CD14-positive monocyte (primary cell): ENCODE measurements around the gene E2F1. TPM values are rescaled to one million over a fixed set of nuclear protein-coding genes. Genes with fewer than 3 reads are reported as not detected.

ENCODE experiments used
- DNase-seq, 3 donors: peaks; one replicate each; pipeline ENCODE4 v3.0.0-alpha.2; 2011 to 2022
- H2AFZ ChIP-seq: 2 replicates; pipeline ENCODE4 v1.6.0; 2012; ENCODE audit warnings: mild to moderate bottlenecking, low read depth, low read length, inconsistent platforms; ENCODE audit not compliant: insufficient read depth, poor library complexity, severe bottlenecking
- H3K27ac ChIP-seq, 2 donors: 1 replicate in 1 of 2; 2 replicates in 1 of 2; pipeline ENCODE4 v1.5.1; 2012 to 2013; ENCODE audit warnings: low read length in 2 of 2, control low read depth in 1 of 2, inconsistent platforms in 1 of 2, low read depth in 1 of 2, mild to moderate bottlenecking in 1 of 2
- H3K27me3 ChIP-seq, 2 donors: one replicate each; pipeline versions ENCODE4 v1.6.0 to v1.6.1; 2011 to 2013; ENCODE audit warnings: low read length in 2 of 2; ENCODE audit not compliant: control insufficient read depth in 2 of 2, insufficient read depth in 2 of 2
- H3K36me3 ChIP-seq, 2 donors: replicated peaks in 1 of 2; 1 replicate in 1 of 2; 2 replicates in 1 of 2; pipeline versions ENCODE4 v1.5.1 to v1.6.1; 2012 to 2013; ENCODE audit warnings: low read length in 2 of 2, control low read depth in 1 of 2, inconsistent platforms in 1 of 2, mild to moderate bottlenecking in 1 of 2; ENCODE audit not compliant: insufficient read depth in 2 of 2, control insufficient read depth in 1 of 2
- H3K4me1 ChIP-seq, 2 donors: 1 replicate in 1 of 2; 2 replicates in 1 of 2; pipeline versions ENCODE4 v1.5.1 to v1.6.1; 2012 to 2013; ENCODE audit warnings: low read length in 2 of 2, control low read depth in 1 of 2, inconsistent platforms in 1 of 2, mild to moderate bottlenecking in 1 of 2, moderate library complexity in 1 of 2; ENCODE audit not compliant: insufficient read depth in 2 of 2, control insufficient read depth in 1 of 2
- H3K4me2 ChIP-seq: replicated peaks from 2 replicates; pipeline ENCODE3; 2012; ENCODE audit warnings: low read length, moderate library complexity, mild to moderate bottlenecking; ENCODE audit not compliant: poor library complexity, severe bottlenecking; ENCODE audit errors: extremely low read depth
- H3K4me3 ChIP-seq, 3 experiments: fragments of 200-600 bp in 1 of 3; sonication (generic) in 1 of 3; replicated peaks in 1 of 3; 1 replicate in 2 of 3; 2 replicates in 1 of 3; pipeline ENCODE4 v1.5.1; 2011 to 2013; ENCODE audit warnings: low read length in 3 of 3, mild to moderate bottlenecking in 3 of 3, control low read depth in 2 of 3, low read depth in 2 of 3, inconsistent platforms in 1 of 3, moderate library complexity in 1 of 3
- H3K79me2 ChIP-seq: 2 replicates; pipeline ENCODE4 v1.6.0; 2012; ENCODE audit warnings: mild to moderate bottlenecking, control low read depth, inconsistent platforms, low read length, moderate library complexity; ENCODE audit not compliant: insufficient read depth
- H3K9ac ChIP-seq: 2 replicates; pipeline ENCODE4 v1.6.0; 2017; ENCODE audit warnings: low read length, mild to moderate bottlenecking; ENCODE audit not compliant: insufficient read depth, poor library complexity, severe bottlenecking
- H3K9me3 ChIP-seq, 2 donors: replicated peaks in 1 of 2; 1 replicate in 1 of 2; 2 replicates in 1 of 2; pipeline versions ENCODE4 v1.5.1 to v1.6.1; 2012 to 2013; ENCODE audit warnings: low read length in 2 of 2, control low read depth in 1 of 2; ENCODE audit not compliant: control insufficient read depth in 1 of 2, insufficient read depth in 1 of 2
- H4K20me1 ChIP-seq: 2 replicates; pipeline ENCODE4 v1.6.0; 2012; ENCODE audit warnings: mild to moderate bottlenecking, low read length, control low read depth, moderate library complexity; ENCODE audit not compliant: insufficient read depth
- H3K27ac Mint-ChIP-seq, 7 donors: one replicate each; pipeline ENCODE4 v1.8.0; 2020; ENCODE audit warnings: mild to moderate bottlenecking in 7 of 7, mixed read lengths in 7 of 7, moderate library complexity in 6 of 7, inconsistent platforms in 2 of 7
- H3K27me3 Mint-ChIP-seq, 3 donors: one replicate each; pipeline ENCODE4 v1.8.0; 2021 to 2022; ENCODE audit warnings: low read depth in 3 of 3, mild to moderate bottlenecking in 3 of 3, mixed read lengths in 3 of 3, moderate library complexity in 3 of 3, inconsistent platforms in 1 of 3
- H3K36me3 Mint-ChIP-seq, 2 donors: one replicate each; pipeline ENCODE4 v1.8.0; 2020; ENCODE audit warnings: mixed read lengths in 2 of 2, inconsistent platforms in 1 of 2, mild to moderate bottlenecking in 1 of 2
- H3K4me1 Mint-ChIP-seq: one replicate; pipeline ENCODE4 v1.8.0; 2020; ENCODE audit warnings: mild to moderate bottlenecking, mixed read lengths
- H3K4me3 Mint-ChIP-seq, 2 donors: one replicate each; pipeline ENCODE4 v1.8.0; 2020; ENCODE audit warnings: mild to moderate bottlenecking in 2 of 2, mixed read lengths in 2 of 2, moderate library complexity in 1 of 2
- H3K9me3 Mint-ChIP-seq, 7 donors: one replicate each; pipeline ENCODE4 v1.8.0; 2020 to 2022; ENCODE audit warnings: mixed read lengths in 7 of 7, mild to moderate bottlenecking in 6 of 7, moderate library complexity in 6 of 7, inconsistent platforms in 2 of 7
- CTCF ChIP-seq: fragments of 200-600 bp; IDR thresholded peaks from one replicate; pipeline ENCODE4 v1.8.0; 2022; ENCODE audit warnings: antibody characterized with exemption, mild to moderate bottlenecking
- WGBS: methylation state at CpG from one replicate; pipeline ENCODE4 v1.1.5; 2013; ENCODE audit warnings: missing lambda C conversion rate; ENCODE audit not compliant: insufficient coverage; 5-methylcytosine and 5-hydroxymethylcytosine counted together
- intact Hi-C, 2 donors: fragments of 100-400 bp; cut with micrococcal nuclease; formaldehyde crosslinking; loops; one replicate each; pipeline versions ENCODE4 v1.15.0 to v1.15.1; 2023
- polyA plus RNA-seq, 3 donors: library from polyadenylated mRNA; depleted of rRNA in 1 of 3; unstranded in 2 of 3; stranded (reverse) in 1 of 3; fragments of 300-500 nt in 2 of 3; fragments of >200 nt in 1 of 3; fragmentation: Illumina TruSeq in 2 of 3; gene quantifications; 1 replicate in 2 of 3; 2 replicates in 1 of 3; pipeline ENCODE4 v1.2.3, GENCODE V29; 2012 to 2021

Gene E2F1
- polyA plus RNA-seq, 3 donors, result 0.17 to 1.1 TPM; not detected in 1

GRCh38 chr20:33650111-33650752 is 36.0 kb downstream of the E2F1 start:
- Mint-ChIP-seq H3K27ac (peak overlapping the region in 1 of 7 donors; percentile 33), H3K4me3 (no peak overlapping the region), H3K9me3 (no peaks in the 10 kb centered on the region)

DNA sequence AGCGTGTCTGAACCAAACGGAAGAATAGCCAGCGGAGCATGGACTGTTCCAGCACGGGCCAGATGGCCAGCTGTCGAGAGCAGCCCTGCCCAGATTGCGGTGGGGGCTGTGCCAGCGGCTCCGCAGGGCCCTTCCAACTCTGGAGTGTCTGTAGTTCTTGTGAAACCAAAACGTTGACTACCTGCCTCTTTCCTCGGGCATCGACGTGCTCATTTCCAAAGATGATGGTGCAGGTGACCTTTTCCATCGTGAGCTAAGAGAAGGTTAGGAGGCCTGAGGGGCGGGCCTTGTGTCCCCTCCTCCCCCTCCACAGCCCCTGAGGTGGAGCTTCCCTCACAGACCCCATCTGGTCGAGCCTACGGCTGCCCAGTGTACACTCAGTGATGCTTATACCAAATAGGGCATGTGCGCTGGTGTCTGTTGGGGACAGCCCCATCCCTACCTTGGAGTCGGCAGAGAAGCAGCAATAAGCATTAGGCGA is 36.9 kb downstream of the E2F1 start:
- no peak for DNase-seq
- Histone ChIP-seq H3K27me3 (no peaks in the 10 kb centered on the region), H3K9ac (no peak overlapping the region), H3K36me3 (peaks cover 16 to 23% of the 10 kb centered on the region in 2 donors), H3K4me2 (no peak overlapping the region), H3K79me2 (no peaks in the 10 kb centered on the region), H3K4me1 (no peaks in the 10 kb centered on the region), H3K27ac (no peak overlapping the region), H3K4me3 (no peak overlapping the region), H4K20me1 (no peaks in the 10 kb centered on the region), H2AFZ (no peak overlapping the region), H3K9me3 (no peaks in the 10 kb centered on the region)
- Mint-ChIP-seq H3K27me3 (peaks cover 1 to 4% (median 2%) of the 10 kb centered on the region in 3 donors), H3K4me1 (peaks cover 6% of the 10 kb centered on the region), H3K9me3 (no peaks in the 10 kb centered on the region), H3K36me3 (peaks cover 21 to 25% of the 10 kb centered on the region in 2 donors), H3K4me3 (no peak overlapping the region), H3K27ac (no peak overlapping the region)
- WGBS, result 96% methylated on average over 12 of the region's 19 CpGs
- no peak for TF ChIP-seq CTCF
- intact Hi-C loops, result no loop called here

More at GRCh38 chr20:33650111-33650752, 36.0 kb downstream of the E2F1 start:
- Histone ChIP-seq H3K36me3 (peaks cover 6 to 13% of the 10 kb centered on the region in 2 donors), H3K27ac (no peak overlapping the region), H2AFZ (no peak overlapping the region), H3K4me3 (no peak overlapping the region), H3K27me3 (no peaks in the 10 kb centered on the region), H3K9ac (no peak overlapping the region), H3K4me1 (no peaks in the 10 kb centered on the region), H4K20me1 (no peaks in the 10 kb centered on the region), H3K9me3 (no peaks in the 10 kb centered on the region), H3K4me2 (no peak overlapping the region), H3K79me2 (no peaks in the 10 kb centered on the region)
- Mint-ChIP-seq H3K27me3 (peaks cover 1 to 8% (median 2%) of the 10 kb centered on the region in 3 donors), H3K4me1 (peaks cover 6% of the 10 kb centered on the region), H3K36me3 (peaks cover 12 to 15% of the 10 kb centered on the region in 2 donors)
- intact Hi-C loops, result no loop called here
- DNase-seq, result no peak
- TF ChIP-seq CTCF, result no peak
- 97% methylated on average over 5 of the region's 11 CpGs for WGBS
